Colon (tissue), 2 donors: Measurements from ENCODE around the gene SLCO3A1.

Experiments
- FAIRE-seq: peaks from 2 replicates; lab custom pipeline; 2012; peaks lifted over from hg19 to GRCh38; lab: Jason Lieb, UNC
- donor health status: control.
- donor health status: control.

SLCO3A1 gene

DNA sequence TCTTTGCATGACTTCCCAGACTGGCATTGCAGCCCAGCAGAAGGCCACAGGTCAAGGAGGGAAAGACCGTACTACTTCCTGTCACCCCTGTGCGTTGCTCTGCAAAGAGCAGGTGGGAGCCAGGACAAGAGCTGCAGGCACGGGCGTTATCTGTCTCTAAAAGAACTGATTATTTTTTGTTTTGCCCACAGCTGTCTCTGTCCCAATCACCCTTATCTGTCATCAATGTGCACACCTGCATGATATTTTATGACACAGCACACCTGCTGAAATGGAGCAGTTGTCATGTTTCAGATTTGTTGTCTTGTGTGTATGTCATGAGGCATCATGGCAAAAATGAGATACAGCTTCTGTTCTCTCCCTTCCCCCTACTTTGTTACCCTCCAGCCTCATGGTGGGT, 58.8 kb downstream of the SLCO3A1 start:
- no peak for FAIRE-seq

DNA sequence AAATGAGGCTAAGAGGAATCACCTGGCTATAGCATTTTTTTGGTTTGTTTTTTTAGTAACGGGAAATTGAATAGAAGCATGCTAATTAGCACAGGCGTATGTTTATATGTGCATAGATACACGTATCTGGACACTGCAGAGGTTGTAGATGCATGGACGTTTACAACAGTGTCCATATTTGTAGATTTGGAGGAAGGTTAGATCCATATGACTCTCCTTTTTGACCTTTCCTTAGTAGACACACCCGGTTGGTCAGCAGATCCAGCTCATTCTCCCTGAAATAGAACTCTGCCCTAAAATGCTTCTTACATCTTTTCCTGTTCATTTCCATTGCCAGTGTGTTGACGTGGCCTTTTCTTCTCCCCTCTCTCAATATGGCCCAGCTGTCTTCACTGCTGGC, 60.1 kb downstream of the SLCO3A1 start:
- no peak for FAIRE-seq

- FAIRE-seq: no peak
These were observed 62.1 kb downstream of the SLCO3A1 start for GRCh38 chr15:91915576-91915975.

- no peak for FAIRE-seq
These were observed 62.5 kb downstream of the SLCO3A1 start for GRCh38 chr15:91916051-91916450.

GRCh38 chr15:91917686-91918360, 64.3 kb downstream of the SLCO3A1 start:
- no peak for FAIRE-seq

- FAIRE-seq: no peak
These were observed 65.6 kb downstream of the SLCO3A1 start for GRCh38 chr15:91919014-91919534.

DNA sequence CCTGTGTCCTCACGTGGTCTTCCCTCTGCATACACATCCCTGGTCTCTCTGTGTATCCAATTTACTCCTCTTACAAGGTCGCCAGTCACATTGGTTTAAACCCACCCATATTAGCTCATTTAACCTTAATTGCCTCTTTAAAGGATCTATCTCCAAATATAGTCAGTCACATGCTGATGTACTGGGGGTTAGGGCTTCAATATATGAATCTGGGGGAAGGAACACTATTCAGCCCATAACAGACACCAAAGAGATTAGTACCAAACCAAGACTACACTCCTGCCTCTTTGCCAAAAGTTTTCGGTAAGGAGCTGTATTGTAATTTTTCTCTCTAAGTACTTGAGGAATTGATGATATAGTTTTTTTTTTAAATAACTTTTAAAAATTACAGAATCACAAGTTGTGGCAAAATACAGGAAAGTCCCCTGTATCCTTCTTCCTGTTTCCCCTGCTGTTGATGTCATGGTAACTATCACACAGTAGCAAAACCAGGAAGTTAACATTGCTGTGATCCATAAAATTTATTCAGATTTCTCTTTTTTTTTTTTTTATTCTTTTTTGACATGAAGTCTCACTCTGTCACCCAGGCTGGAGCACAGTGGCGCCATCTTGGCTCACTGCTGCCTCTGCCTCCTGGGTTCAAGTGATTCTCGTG, 67.8 kb downstream of the SLCO3A1 start:
- FAIRE-seq: no peak

DNA sequence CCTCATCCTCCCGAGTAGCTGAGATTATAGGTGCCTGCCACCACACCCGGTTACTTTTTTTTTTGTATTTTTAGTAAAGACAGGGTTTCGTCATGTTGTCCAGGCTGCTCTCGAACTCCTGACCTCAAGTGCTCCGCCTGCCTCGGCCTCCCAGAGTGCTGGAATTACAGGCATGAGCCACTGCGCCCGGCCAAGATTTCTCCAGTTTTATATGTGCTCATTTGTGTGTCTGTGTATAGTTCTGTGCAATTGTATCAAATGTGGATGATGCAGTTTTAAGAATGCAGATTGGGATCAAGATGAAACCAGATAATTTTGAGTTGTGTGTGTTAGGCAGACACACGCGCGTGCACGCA, 68.3 kb downstream of the SLCO3A1 start:
- no peak for FAIRE-seq

DNA sequence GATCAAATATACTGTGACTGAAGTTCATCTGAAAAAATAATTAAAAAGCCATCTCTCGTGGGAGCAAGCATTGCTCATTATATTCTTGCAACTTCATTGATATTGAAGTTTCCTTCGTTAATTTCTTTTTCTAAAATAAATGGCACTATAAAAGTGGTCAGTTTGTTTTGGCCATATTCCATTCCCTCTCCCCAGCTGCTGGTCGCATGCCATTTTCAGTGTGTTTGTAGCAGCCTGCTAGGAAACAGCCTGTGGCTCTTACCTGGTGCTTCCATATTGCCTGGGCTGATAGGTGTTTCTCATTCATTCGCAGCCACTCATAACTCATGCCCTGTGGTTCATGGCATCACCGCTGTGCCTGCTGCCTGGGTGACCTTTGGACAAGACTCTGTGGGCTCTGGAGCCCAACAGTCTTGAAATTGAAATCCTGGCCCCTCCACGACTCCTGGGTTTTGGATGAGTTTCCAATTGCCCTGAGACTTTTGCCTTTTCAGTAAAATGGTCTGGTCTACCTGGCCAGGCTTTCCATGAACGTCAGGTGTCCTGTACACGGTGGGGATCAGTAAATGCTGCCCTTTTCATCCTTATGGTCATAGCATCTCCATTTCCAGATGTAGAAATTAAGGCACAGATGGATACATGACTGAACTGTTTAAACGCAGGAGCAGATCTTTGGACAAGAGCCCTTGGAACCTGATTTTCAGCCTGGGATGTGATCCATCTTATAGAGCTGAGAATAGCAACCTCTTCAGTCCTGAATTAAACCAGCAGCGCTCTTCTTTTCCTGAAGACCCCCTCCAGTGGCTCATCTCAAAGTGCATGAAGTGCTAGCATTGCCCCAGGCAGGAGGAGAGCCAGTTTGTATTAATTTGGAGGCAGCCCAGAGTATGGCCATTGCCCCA, 69.4 kb downstream of the SLCO3A1 start:
- FAIRE-seq: no peak

- no peak for FAIRE-seq
These were observed 70.7 kb downstream of the SLCO3A1 start for GRCh38 chr15:91924183-91924582.

- FAIRE-seq: no peak
These were observed 71.5 kb downstream of the SLCO3A1 start for GRCh38 chr15:91924837-91925495.

GRCh38 chr15:91925794-91926193, 72.3 kb downstream of the SLCO3A1 start:
- FAIRE-seq: no peak

DNA sequence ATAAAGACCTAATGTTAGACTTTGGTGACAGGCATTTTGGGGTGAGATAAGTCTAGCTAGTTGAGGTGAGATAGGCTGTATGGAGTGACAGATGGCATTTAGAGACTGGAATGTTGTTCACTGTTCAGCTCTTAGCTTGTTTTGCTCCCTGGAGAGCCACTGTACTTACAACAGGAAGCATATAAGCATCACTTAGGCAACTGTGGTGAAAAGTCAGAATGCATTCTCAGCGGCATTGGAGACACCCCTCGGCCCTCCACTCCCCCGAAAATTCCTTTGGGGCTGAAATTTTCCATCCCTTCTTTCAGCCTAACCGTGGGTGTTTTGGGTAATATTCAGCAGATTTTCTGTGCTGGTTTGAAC, 73.4 kb downstream of the SLCO3A1 start:
- no peak for FAIRE-seq

DNA sequence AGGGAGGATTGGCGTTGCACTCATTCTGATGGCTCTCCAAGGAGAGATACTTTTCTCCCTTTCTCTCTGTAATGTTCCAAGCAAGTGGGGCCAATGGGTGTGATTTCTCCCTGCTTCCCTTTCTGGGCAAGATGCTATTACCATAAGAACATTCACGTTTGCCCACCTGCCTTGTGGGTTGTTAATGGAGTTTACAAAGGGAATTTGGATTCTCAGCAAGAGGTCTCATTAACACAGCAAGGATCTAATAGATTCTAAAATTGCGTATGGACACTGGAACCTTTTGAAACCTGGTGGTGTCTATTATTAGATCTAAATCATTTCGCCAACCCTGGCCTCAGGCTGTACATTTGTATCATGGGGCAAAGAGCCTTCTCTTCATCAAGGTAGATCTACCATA, 74.1 kb downstream of the SLCO3A1 start:
- no peak for FAIRE-seq

GRCh38 chr15:91928675-91929074, 75.2 kb downstream of the SLCO3A1 start:
- FAIRE-seq: no peak

DNA sequence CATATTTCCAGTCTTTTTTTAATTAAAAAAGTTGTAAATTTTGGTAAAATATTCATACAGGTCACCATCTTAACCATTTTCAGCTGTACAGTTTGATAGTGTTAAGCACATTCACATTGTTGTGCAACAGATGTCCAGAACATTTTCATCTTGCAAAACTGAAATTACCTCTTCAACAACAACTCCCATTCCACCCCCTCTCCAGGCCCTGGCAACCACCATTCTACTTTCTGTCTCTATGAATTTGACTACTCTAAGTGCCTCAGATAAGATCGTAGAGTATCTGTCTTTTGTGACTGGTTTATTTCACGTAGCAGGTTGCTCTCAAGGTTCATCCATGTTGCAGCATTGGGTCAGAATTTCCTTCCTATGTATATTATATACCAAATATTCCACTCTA, 76.0 kb downstream of the SLCO3A1 start:
- no peak for FAIRE-seq

- no peak for FAIRE-seq
These were observed 76.6 kb downstream of the SLCO3A1 start for GRCh38 chr15:91930092-91930491.

GRCh38 chr15:91936182-91936775, 82.8 kb downstream of the SLCO3A1 start:
- no peak for FAIRE-seq

GRCh38 chr15:91936927-91937326, 83.4 kb downstream of the SLCO3A1 start:
- FAIRE-seq: no peak

GRCh38 chr15:91938136-91938535, 84.6 kb downstream of the SLCO3A1 start:
- no peak for FAIRE-seq

GRCh38 chr15:91939403-91939831, 85.9 kb downstream of the SLCO3A1 start:
- FAIRE-seq: no peak
